IPS-11a (cell line): ENCODE results near the gene GLIS1.

Source experiments
- H3K4me3 ChIP-seq: one replicate; pipeline ENCODE4 v1.5.1; 2013; ENCODE audit warnings: low read depth, low read length, control low read depth

GLIS1 gene

DNA sequence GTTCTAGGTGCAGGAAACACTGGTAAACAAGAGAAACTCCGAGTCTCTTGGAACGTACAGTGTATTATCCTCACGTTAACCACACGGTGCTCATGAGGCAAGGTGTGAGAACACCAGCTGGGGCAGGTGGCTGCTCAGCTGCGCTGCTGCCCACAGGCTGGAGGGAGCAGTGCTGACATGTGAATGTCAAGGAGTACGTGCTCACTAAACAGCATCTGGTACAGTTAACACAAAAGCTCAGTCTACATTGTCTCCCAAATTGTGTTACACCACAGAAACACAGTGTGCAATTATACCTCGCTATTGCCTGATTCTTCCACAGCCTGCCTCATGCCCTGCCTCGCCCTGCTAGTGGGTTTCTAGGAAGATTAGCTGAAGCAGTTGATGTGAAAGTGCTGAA, 138.4 kb downstream of the GLIS1 start:
- no peak overlapping the region for H3K4me3 ChIP-seq

DNA sequence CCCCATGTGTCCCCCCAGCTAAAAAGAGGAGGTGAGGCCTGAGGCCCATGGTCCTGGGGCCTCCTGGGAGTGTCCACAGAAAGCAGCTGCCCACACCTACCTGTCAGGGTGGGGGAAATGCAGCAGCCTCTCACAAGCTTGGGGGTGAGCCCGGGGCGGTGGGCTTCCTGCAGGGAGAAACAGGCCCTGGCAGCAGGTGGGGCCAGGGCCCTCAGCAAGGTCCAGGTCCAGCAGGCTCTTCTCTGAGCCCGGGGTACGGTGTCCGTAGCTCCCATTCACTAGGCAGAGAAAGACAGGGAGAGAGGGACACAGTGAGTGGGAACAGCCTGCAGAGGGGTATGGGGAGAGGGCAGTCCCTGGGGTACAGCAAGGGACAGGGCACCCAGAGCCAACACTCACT, 139.0 kb downstream of the GLIS1 start:
- H3K4me3 ChIP-seq: no peak overlapping the region

DNA sequence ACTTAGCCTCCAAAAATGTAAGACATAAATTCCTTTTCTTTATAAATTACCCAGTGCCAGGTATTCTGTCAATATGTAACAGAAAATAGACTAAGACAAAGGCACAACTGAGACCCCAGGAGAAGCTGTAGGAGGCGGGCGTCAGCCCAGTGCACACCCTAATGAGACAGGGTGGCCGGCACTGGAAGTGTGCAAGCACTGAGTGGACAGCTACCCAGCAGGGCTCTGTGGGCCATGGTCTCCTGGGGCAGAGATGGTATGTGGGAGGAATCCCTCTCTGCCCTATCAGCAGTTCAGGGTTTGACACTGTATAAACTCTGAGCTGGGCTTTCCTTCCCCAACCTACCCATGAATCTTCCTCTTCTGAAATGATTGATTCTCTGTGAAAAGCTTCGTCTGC, 139.5 kb downstream of the GLIS1 start:
- no peak overlapping the region for H3K4me3 ChIP-seq

DNA sequence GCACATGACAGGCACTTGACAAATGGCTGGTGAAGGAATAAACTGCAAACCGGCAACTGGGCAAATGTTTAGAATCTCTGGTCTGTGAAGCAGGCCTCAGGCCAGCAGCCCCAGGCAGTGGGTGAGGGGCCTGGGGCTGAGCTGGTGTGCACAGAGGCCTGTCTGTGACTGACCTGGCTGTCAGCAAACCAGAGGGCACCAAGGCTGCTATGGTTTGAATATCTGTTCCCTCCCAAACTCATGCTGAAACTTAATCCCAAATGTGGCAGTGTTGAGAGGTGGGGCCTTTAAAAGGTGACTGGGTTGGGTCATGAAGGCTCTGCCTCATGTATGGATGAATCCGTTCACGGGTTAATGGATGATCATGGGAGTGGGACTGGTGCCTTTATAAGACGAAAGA, 140.0 kb downstream of the GLIS1 start:
- no peak overlapping the region for H3K4me3 ChIP-seq

DNA sequence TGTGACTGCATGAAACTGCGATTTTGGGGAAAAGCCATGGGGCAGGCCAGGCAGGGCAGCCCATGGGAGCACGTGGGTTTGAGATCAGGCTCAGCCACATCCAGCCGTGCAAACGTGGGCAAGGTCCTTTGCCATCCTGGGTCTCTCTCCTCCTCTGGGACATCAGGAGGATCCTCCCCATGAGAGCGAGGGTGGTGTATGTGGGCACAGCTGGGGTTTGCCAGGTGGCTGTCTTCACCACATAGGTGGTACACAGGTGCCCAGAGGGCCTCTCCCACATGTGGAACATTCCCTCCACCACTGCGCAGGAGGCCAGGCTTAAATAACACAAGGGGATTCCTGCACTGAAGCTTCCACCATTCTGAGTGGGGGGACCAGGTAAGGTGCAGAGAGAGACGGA, 143.1 kb downstream of the GLIS1 start:
- no peak overlapping the region for H3K4me3 ChIP-seq

DNA sequence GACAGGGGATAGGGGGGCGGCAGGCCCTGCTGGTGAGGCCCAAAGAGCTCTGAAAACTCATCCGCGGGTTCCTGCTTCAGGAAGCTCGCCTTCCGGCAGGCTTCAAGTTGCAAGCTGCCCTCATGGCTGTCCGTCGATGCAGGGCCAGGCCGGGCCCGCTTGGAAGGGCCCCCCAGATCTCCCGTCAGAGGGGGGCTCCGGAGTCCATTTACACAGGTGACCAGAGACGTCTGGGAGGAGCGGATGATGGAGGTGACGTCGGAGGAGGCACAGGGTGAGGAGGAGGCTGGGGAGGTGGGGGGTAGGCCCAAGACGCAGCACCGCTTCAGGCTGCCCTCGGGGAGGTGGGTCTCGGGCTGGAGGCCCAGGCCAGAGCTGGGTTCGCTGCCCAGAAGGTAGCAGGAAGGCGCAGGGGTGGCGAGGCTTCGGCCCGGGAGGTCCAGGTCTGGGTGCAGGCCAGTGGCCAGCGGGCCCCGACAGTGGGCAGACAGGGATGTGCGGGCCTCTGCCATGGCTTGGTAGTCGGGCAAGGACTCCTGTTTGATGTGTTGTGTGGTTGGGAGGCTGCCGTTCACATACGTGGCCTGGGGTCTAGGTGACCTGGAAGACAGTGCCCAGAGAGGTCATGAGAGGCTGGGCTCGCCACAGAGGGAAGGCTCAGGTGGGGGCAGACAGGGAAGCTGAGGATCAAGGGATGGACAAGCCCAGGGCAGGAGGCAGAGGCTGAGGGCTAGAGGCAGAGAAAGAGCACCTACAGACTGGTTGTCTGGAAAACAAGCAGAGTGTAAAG, 144.4 kb downstream of the GLIS1 start:
- H3K4me3 ChIP-seq: no peak overlapping the region

DNA sequence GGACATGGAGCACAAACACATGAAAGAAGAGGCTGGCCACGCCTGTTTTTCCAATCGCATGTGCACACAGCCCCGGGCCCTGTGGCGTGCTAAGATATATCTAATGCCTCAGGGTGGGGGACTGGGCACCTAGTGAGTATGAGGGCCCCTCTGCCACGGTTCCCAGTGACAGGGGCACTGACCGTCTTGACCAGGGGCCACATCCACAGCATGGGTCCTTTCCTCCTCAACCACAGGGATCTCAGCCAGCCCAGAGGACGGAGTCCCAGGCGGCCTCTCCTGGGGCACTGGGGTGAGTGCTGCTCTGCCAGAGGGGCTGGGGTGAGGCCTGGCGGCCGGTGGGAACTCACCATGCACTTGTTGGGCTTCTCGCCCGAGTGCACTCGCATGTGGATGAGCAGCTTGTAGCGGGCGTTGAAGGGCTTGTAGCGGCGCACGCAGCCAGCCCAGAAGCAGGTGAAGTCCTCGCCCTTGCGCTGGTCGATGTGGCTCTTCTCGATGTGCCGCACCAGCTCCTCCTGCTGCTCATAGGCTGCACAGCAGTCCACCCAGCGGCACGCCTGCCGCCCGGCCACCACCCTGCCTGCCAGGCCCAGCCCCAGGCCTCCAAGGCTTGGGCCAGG, 145.1 kb downstream of the GLIS1 start:
- H3K4me3 ChIP-seq: no peak overlapping the region

DNA sequence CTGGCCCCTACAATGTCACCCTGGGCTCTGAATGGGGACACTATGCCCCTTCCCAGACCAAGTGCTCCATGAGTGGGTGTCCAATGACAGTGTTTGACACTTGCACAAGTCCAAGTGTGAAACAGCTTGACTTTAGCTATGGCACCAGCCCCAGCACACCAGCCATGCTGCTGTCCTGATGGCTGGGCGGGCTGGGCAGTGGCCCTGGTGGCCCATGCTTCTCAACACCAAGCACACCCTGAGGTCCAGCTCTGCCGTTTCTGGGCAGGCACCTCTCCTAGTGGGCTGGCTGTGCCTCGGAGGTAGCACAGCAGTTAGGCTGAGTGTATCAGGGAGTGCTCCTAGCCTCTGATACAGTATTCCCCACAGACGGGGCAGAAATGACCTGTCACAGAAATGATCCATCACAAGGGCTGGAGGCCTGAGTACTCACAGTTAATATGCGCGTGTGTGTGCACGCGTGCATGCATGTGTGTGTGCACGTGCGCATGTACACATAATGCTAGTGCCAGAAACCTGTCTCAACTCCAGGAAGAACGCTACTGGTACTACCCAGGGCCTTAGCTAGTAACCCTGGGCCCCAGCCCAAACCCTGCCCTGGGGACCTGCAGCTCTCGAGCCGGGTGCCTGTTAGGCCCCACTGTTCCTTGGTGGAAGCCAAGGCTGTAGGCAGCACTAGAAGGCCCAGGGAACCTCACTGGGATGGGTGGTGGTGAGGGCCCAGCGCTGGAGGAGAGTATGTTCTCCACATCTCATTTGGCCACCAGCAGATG, 145.8 kb downstream of the GLIS1 start:
- H3K4me3 ChIP-seq: no peak overlapping the region

DNA sequence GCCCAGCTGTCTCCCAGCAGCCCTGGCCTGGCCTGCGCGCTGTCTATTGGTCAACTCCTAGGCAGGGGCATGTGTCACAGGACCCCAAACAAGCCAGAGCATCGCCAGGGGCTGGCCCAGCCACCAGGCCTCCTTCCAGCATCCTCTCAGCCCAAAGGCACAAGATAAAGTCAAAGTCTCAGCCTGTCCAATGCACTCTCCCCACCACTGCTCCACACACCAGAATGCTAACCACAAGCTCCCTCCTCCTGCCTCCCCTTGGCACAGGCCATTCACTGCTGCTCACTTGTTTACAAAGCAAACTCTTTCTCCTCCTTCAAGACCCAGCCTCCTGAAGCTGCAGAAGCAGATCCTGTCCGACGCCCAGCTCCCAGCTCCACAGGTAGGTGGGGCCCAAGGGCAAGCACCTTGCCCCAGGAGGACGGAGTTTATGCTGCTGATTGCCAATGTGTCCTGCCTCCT, 146.4 kb downstream of the GLIS1 start:
- H3K4me3 ChIP-seq: no peak overlapping the region

DNA sequence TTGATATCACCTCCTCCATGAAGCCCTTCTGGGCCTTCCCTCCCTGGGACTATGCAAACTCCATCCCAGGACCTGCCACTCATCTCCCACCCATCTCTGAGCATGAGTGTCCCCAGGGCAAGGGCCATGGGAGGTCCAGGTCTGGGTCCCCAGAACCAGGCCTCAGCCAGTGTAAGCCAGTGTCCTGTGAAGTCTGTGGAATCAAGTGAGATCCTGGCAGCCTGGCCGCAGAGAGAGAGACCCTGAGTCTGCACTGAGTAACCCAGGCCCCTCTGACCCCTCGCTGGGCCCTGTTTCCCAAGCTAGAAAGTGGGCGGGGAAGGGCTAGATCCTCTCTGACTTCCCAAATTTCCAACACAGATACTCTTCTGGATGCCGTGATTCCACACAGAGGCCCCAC, 147.0 kb downstream of the GLIS1 start:
- H3K4me3 ChIP-seq: no peak overlapping the region

DNA sequence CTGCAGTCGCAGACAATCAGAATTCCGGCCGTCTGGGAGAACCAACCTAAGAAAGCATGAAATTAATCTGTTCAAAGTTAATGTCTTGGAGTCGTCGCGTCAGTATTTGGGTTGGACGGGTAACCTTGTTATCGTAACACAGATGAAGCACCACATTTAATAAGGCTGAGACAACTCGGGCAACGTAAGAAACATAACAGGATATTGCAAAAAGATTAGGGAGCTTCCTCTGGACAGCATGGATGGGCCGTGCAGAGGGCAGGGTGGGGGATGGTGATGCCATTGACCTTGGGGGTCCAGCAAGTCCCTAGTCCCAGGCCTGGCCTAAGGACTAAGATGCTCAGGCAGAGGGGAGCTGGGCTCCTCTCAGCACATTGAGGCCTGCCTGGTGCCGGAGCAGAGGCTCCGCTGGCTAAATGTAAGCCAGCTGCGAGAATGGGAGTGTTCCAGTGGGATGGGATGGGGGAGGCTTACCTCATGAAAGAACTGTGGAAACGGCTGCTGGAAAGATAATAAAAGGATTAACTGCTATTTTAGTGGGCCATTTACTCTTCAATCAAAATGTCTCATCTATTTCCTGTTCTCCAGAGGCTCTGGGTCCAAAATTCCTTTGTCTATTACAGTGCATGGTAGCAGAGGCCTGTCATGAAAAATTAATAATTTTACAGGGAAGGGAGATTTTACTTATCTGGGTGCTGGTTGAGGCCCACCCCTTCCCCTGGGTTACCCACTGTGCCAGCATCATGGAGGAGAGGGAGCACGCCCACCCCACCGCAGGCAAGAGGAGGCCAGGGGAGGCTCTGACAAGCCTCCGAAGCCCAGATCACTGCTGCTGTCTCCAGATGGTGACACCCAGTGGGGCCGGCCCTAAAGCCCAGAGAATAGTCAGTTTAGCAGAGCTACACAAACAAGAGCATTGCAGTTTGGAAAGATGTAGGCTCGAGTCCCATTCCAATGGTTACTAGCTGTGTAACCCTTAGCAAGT, 148.1 kb downstream of the GLIS1 start:
- H3K4me3 ChIP-seq: no peak overlapping the region

DNA sequence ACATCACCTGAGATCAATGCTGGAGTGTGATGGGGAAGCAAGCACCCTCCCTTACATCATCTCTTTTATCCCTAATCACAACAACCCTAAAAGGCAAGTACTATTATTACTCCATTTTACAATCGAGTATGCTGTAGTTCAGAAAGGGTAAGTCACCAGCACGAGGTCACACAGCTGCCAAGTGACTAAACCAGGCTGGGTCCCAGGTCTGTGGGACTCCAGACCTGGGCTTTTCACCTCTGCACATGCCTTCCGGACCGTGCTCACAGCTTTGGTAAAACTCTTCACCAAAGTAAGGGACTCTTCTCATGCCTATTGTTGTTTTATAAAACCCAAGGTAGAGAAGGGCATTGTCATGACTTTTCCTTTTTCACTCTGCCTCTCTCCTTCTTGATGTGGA, 148.9 kb downstream of the GLIS1 start:
- no peak overlapping the region for H3K4me3 ChIP-seq

DNA sequence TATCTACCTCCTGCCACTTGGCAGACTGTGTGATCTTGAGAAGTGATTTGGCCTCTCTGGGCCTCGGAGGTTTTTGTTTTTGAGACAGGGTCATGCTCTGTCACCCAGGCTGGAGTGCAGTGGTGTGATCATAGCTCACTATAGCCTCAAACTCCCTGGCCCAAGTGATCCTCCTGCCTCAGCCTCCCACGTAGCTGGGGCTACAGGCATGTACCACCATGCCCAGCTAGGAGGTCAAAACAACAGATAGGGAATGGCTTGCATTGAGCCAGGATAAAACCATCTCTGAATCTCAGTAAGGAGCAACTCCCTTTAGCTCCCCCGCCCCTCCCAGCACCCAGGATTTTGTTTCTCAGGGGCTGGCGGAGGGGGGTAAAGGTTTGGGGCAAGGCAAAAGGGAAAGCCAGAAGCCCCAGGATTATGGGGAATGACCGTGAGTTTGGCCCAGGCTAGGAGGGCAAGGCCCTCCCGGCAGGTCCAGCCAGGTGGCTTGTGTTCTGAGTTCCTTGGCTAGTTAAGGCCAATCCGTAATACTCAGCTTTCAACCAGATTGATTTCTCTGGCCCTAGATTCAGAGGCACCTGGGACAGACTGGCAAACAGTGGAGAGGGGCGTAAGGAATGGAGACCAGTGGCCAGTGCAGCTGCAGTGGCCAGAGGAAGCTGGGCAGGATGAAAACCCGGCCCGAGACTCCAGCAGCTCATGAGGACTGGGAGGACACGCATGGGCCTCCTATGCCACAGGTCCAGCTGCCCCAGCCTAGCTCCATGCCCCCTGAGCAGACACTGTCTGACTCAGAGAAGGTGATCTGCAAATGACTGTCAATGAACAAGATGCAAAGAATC, 149.7 kb downstream of the GLIS1 start:
- H3K4me3 ChIP-seq: no peak overlapping the region

DNA sequence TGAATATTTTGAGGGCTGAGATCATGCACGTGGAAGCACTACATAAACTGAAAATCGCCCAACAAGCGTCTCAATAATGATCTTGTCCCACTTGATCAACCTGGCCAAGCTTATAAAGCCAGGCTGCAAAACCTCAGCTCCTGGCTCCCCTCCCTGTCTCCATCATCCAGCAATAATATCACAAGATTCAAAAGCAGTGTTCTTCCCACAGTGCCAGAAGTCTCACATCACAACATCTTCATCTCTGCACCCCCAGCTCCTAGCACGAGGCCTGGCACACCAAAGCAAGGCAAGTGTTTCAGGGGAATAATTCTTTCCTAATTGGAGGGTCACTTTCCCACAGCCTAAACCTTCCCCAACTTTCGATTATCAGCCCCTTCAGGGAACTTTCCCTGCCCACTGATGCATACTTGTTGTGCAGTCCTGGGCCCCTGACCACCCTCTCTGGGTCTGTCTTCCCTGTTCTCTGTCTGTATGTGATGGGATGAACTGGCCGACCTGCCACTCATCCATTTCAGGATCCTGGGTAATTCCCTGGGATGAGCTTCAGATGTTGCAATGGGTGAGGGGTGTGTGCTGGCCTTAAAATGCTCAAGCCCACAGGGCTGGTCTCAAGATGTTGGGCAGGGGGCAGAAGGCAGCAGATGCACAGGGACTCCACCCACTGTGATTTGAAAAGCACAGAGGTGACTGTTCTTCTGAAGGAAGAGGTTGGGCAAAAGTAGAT, 150.7 kb downstream of the GLIS1 start:
- H3K4me3 ChIP-seq: no peak overlapping the region

DNA sequence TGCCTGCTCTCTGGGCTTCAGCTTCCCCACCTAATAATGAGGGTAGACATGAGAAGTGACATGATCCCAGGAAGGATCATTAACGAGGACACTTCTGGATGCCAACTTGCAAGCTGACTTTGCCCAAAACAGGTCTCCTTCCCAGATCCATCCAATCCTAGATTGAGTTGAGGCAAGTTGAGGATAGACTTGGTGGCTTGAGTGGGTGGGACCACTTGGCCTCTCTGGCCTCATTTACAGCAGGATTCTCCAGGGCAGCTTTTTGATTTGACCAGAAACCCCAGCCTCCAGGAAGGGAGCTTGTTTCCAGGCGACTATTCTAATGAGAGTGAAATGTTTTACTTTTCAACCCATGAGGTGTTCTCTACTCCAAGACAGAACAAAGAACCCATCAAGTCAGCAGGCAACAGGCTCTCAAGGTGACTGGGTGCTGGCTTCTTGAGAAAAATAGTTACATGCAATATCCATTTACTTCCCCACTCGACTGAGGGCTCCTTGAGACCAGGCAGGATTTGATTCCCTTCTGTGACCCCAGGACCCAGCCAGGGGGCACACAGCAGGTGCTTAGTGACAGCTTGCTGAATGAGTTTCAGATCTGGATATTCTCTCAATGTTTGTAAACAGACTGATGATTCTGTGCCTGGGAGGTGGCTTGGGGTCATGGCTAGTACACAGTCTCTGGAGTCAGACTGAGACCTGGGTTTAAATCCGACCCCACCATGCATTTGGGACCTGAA, 151.5 kb downstream of the GLIS1 start:
- H3K4me3 ChIP-seq: no peak overlapping the region

DNA sequence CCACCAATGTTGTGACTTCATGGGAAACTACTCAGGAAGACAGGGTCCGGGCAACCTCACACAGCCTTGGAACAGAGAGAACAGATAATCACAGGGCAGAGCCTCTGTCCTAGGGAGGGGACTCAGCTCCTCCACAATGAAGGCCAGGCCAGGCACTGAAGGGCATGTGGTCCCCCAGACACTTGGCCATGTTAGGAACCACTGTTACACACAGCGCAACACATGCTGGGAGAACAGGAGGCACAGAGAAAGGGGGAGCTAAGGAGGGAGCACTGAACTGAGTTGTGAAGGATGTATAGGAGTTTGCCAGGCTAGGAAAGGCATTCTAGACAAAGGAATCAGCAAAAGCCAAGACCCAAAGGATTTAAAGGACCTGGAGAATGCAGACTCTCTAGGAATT, 152.2 kb downstream of the GLIS1 start:
- no peak overlapping the region for H3K4me3 ChIP-seq

DNA sequence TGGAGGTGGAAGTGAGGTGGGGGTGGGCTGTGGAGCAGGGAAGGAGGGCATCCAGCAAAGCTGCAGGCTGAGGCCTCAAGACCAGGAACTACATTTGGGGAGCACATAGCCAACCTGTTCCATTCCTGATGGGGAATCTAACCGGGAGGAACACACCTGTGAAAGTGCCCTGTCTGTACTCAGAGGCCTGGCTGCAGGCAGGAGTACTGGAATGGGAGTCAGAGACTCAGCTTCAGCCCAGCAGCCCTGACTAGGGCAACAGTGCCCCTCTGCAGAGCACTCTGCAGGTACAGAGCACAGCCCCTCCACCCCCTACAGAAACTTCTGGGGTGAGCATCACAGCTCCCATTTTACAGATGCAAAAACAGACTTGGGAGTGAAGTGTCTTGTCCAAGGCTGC, 153.4 kb downstream of the GLIS1 start:
- no peak overlapping the region for H3K4me3 ChIP-seq

DNA sequence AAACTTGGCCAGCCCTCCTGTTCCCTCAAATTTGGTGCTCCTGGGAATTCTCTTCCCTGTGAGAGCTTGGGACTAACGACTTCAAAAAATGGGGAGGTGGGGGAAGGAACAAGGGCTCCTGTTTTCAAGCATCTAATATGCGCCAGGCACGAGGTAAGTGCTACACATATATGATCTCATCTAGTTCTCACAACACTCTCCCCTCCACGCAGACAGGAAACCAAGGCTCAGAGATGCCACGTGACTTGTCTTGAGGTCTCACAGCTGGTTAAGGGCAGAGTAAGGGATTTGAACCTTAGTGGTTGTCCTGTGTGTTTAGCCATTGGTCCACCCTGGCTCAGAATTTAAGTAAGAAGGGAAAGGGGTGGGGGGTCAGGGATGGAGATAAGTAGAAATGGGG, 153.8 kb downstream of the GLIS1 start:
- no peak overlapping the region for H3K4me3 ChIP-seq

DNA sequence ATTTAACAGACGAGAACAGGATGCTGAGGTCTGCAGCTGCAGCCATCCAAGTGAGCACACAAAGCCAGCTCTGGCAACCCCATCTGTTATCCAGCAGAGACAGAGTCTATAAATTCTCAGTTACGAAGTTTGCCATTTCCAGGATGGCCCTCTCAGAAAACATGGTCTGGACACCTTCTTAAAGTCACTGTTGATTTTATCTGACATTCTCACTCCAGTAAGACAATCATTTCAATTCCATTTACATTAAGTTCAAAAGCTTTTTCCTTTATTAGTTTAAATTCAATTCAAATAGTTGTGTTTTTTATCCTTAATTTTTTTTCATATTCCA, 154.2 kb downstream of the GLIS1 start:
- H3K4me3 ChIP-seq: no peak overlapping the region
